ENCODE data around the gene TAMALIN. TPM values are rescaled to one million over a fixed set of nuclear protein-coding genes. Genes with fewer than 3 reads are reported as not detected.
A peak's percentile ranks its signal among the peaks of the same experiment; 100 is the strongest.
"Not testable (repeated sequence)": the region's sequence is repeated elsewhere in the genome, so short reads cannot be mapped to it uniquely, and the experiment has no call there.

TAMALIN gene
- total RNA-seq, 1 experiment from 2014 or later = not detected

DNA sequence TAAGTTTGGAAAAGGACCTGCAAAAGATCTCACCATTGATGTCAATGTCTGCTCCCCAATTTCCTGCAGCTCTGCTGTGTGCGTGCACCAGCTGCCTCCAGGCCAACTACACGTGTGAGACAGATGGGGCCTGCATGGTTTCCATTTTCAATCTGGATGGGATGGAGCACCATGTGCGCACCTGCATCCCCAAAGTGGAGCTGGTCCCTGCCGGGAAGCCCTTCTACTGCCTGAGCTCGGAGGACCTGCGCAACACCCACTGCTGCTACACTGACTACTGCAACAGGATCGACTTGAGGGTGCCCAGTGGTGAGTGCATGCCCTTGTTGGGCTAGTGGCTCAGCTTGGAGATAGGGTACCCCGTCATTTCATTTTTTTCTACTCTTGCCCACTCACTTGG is 31.6 kb upstream of the TAMALIN start:
- H3K9me3 Mint-ChIP-seq (ENCODE audit: low read depth, unreplicated experiment) = no peaks in the 10 kb centered on the region
- H3K4me1 Mint-ChIP-seq (ENCODE audit: low read depth, unreplicated experiment) = peaks cover 62% of the 10 kb centered on the region
- no peak for DNase-seq
- H3K27me3 Mint-ChIP-seq (ENCODE audit: unreplicated experiment) = no peaks in the 10 kb centered on the region
- CTCF ChIA-PET = interaction anchor here (0.6 kb wide), 1 partner anchor 905 kb away, joined by 5 read pairs; no protein-coding TSS in a partner anchor
- no peak overlapping the region for H3K27ac Mint-ChIP-seq (ENCODE audit: unreplicated experiment)
- H3K4me3 Mint-ChIP-seq (ENCODE audit: low read depth, unreplicated experiment) = no peak overlapping the region
- intact Hi-C loops (cut with micrococcal nuclease; ENCODE audit: unreplicated experiment) = no loop called here
- TF ChIP-seq, protein P1, sequence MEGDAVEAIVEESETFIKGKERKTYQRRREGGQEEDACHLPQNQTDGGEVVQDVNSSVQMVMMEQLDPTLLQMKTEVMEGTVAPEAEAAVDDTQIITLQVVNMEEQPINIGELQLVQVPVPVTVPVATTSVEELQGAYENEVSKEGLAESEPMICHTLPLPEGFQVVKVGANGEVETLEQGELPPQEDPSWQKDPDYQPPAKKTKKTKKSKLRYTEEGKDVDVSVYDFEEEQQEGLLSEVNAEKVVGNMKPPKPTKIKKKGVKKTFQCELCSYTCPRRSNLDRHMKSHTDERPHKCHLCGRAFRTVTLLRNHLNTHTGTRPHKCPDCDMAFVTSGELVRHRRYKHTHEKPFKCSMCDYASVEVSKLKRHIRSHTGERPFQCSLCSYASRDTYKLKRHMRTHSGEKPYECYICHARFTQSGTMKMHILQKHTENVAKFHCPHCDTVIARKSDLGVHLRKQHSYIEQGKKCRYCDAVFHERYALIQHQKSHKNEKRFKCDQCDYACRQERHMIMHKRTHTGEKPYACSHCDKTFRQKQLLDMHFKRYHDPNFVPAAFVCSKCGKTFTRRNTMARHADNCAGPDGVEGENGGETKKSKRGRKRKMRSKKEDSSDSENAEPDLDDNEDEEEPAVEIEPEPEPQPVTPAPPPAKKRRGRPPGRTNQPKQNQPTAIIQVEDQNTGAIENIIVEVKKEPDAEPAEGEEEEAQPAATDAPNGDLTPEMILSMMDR (IDR thresholded peaks at IDR 0.05; ENCODE audit: unreplicated experiment) = no peak
- no TSS peak for BruUV-seq (replicated peaks)
- H3K36me3 Mint-ChIP-seq (ENCODE audit: insufficient read depth, unreplicated experiment) = peaks cover 16% of the 10 kb centered on the region

DNA sequence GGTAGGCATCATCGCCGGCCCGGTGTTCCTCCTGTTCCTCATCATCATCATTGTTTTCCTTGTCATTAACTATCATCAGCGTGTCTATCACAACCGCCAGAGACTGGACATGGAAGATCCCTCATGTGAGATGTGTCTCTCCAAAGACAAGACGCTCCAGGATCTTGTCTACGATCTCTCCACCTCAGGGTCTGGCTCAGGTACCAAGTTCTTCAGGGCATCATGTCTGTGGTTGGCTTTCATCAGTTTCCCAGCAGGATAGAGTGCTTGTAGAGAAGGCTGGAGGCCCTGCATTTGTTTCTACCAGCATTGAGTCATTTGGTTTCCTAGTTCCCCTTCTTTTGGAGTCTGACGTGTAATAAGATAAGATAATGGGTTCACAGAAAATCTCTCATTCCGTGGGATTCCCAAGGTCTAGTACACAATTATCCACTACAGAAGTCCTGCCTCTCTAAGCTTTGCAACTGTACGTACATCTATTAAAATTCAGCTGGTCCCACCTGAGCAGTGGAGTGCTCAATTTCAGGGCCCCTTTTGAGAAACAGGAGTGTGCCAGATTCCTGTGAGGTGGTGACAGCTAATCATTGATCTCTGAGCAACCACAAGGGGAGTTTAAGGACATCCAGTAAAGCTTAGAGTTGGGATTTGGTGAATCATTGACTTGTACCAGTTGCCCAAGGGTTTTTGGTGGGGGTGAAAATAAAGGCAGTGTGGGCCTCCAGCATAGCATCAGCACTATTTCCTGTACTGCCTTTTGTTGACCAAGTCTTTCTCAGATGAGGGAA is 30.2 kb upstream of the TAMALIN start:
- Mint-ChIP-seq H3K4me3 (ENCODE audit: low read depth, unreplicated experiment) (peak overlapping the region; percentile 4), H3K4me1 (ENCODE audit: low read depth, unreplicated experiment) (peaks cover 48% of the 10 kb centered on the region), H3K27me3 (ENCODE audit: unreplicated experiment) (no peaks in the 10 kb centered on the region), H3K27ac (ENCODE audit: unreplicated experiment) (peak overlapping the region; percentile 29), H3K9me3 (ENCODE audit: low read depth, unreplicated experiment) (no peaks in the 10 kb centered on the region), H3K36me3 (ENCODE audit: insufficient read depth, unreplicated experiment) (peaks cover 11% of the 10 kb centered on the region)
- CTCF ChIA-PET = interaction anchor here (0.6 to 1.3 kb wide), 5 partner anchors 15 to 1047 kb away, joined by 3 to 4 read pairs (median 3); no protein-coding TSS in a partner anchor
- peak; percentile 66 for DNase-seq
- TF ChIP-seq, protein P1 (IDR thresholded peaks at IDR 0.05; ENCODE audit: unreplicated experiment) = no peak
- intact Hi-C loops (cut with micrococcal nuclease; ENCODE audit: unreplicated experiment) = no loop called here
- BruUV-seq (replicated peaks) = no TSS peak

GRCh38 chr12:51977320-51977753 is 29.4 kb upstream of the TAMALIN start:
- peaks cover 47% of the 10 kb centered on the region for H3K4me1 Mint-ChIP-seq (ENCODE audit: low read depth, unreplicated experiment)
- intact Hi-C loops (cut with micrococcal nuclease; ENCODE audit: unreplicated experiment) = no loop called here

GRCh38 chr12:51979306-51979705 is 27.4 kb upstream of the TAMALIN start:
- H3K27me3 Mint-ChIP-seq (ENCODE audit: unreplicated experiment); H3K9me3 Mint-ChIP-seq (ENCODE audit: low read depth, unreplicated experiment); intact Hi-C loops (cut with micrococcal nuclease; ENCODE audit: unreplicated experiment); DNase-seq; H3K27ac Mint-ChIP-seq (ENCODE audit: unreplicated experiment); BruUV-seq (replicated peaks); H3K4me3 Mint-ChIP-seq (ENCODE audit: low read depth, unreplicated experiment): not testable (repeated sequence)
- H3K4me1 Mint-ChIP-seq (ENCODE audit: low read depth, unreplicated experiment) = peaks cover 28% of the 10 kb centered on the region
- peaks cover 11% of the 10 kb centered on the region for H3K36me3 Mint-ChIP-seq (ENCODE audit: insufficient read depth, unreplicated experiment)
- CTCF ChIA-PET = interaction anchor here (0.7 to 0.9 kb wide), 2 partner anchors 155 to 315 kb away, joined by 3 to 4 read pairs; no protein-coding TSS in a partner anchor

More at GRCh38 chr12:51977320-51977753, 29.4 kb upstream of the TAMALIN start:
- CTCF ChIA-PET = interaction anchor here (0.9 to 1.3 kb wide), 4 partner anchors 15 to 83 kb away, joined by 3 to 4 read pairs (median 3); no protein-coding TSS in a partner anchor
- Mint-ChIP-seq H3K9me3 (ENCODE audit: low read depth, unreplicated experiment) (no peaks in the 10 kb centered on the region), H3K36me3 (ENCODE audit: insufficient read depth, unreplicated experiment) (peaks cover 11% of the 10 kb centered on the region), H3K27ac (ENCODE audit: unreplicated experiment) (no peak overlapping the region), H3K4me3 (ENCODE audit: low read depth, unreplicated experiment) (peak overlapping the region; percentile 4), H3K27me3 (ENCODE audit: unreplicated experiment) (no peaks in the 10 kb centered on the region)
- TF ChIP-seq, protein P1 (IDR thresholded peaks at IDR 0.05; ENCODE audit: unreplicated experiment) = no peak
- BruUV-seq (replicated peaks) = no TSS peak
- DNase-seq = no peak
